Measurements from ENCODE around the gene CRYBG2. TPM values are rescaled to one million over a fixed set of nuclear protein-coding genes. Genes with fewer than 3 reads are reported as not detected.

CRYBG2 gene
- total RNA-seq, 6 experiments from 2014 or later = not detected

- TF ChIP-seq CTCF (IDR thresholded peaks at IDR 0.05) = no peak
- H3K9me3 Mint-ChIP-seq = no peaks in the 10 kb centered on the region
- no peak overlapping the region for H3K27ac Mint-ChIP-seq
- peaks cover 2% of the 10 kb centered on the region for H3K27me3 Mint-ChIP-seq (ENCODE audit: insufficient read depth)
- no peak for DNase-seq
- H3K4me1 Mint-ChIP-seq (ENCODE audit: low read depth) = peaks cover 51% of the 10 kb centered on the region
- no peak overlapping the region for H3K4me3 Mint-ChIP-seq
- no peaks in the 10 kb centered on the region; the same call in 1 of the 2 replicates for H3K36me3 Mint-ChIP-seq (ENCODE audit: low read depth)
Measured at GRCh38 chr1:26287811-26288210, 66.1 kb downstream of the CRYBG2 start.

GRCh38 chr1:26287033-26287711 is 66.8 kb downstream of the CRYBG2 start:
- TF ChIP-seq CTCF (IDR thresholded peaks at IDR 0.05) = no peak
- Mint-ChIP-seq H3K4me3 (no peak overlapping the region), H3K4me1 (ENCODE audit: low read depth) (peaks cover 57% of the 10 kb centered on the region), H3K27me3 (ENCODE audit: insufficient read depth) (peaks cover 2% of the 10 kb centered on the region), H3K27ac (peak overlapping the region; percentile 13), H3K36me3 (ENCODE audit: low read depth) (no peaks in the 10 kb centered on the region; the same call in 1 of the 2 replicates), H3K9me3 (no peaks in the 10 kb centered on the region)
- no peak for DNase-seq

- no peak for DNase-seq
- Mint-ChIP-seq H3K36me3 (ENCODE audit: low read depth) (peaks cover 8% of the 10 kb centered on the region), H3K27ac (no peak overlapping the region; the same call in 1 of the 2 replicates), H3K9me3 (no peaks in the 10 kb centered on the region), H3K27me3 (ENCODE audit: insufficient read depth) (peaks cover 3% of the 10 kb centered on the region), H3K4me1 (ENCODE audit: low read depth) (peaks cover 69% of the 10 kb centered on the region), H3K4me3 (no peak overlapping the region)
- TF ChIP-seq CTCF (IDR thresholded peaks at IDR 0.05) = no peak; the same call in 1 of the 2 replicates
Measured at GRCh38 chr1:26286064-26286416, 67.9 kb downstream of the CRYBG2 start.

- Mint-ChIP-seq H3K27ac (peak overlapping the region; percentile 97), H3K36me3 (ENCODE audit: low read depth) (peaks cover 13% of the 10 kb centered on the region), H3K9me3 (no peaks in the 10 kb centered on the region), H3K27me3 (ENCODE audit: insufficient read depth) (peaks cover 4% of the 10 kb centered on the region), H3K4me1 (ENCODE audit: low read depth) (peaks cover 73% of the 10 kb centered on the region), H3K4me3 (no peak overlapping the region)
- DNase-seq = no peak
- TF ChIP-seq CTCF (IDR thresholded peaks at IDR 0.05) = peak; percentile 68
Measured at GRCh38 chr1:26285366-26286063, 68.4 kb downstream of the CRYBG2 start.

GRCh38 chr1:26284597-26285347 is 69.2 kb downstream of the CRYBG2 start:
- H3K27ac Mint-ChIP-seq = peak overlapping the region; percentile 97
- H3K9me3 Mint-ChIP-seq = no peaks in the 10 kb centered on the region
- peaks cover 15% of the 10 kb centered on the region for H3K36me3 Mint-ChIP-seq (ENCODE audit: low read depth)
- H3K4me1 Mint-ChIP-seq (ENCODE audit: low read depth) = peaks cover 73% of the 10 kb centered on the region
- peaks cover 2% of the 10 kb centered on the region for H3K27me3 Mint-ChIP-seq (ENCODE audit: insufficient read depth)
- peak; percentile 92 for DNase-seq
- peak; percentile 81 for TF ChIP-seq CTCF (IDR thresholded peaks at IDR 0.05)
- peak overlapping the region; percentile 80 for H3K4me3 Mint-ChIP-seq

All from HFFc6 (cell line).